ENCODE measurements around the gene ZP2. TPM values are rescaled to one million over a fixed set of nuclear protein-coding genes. Genes with fewer than 3 reads are reported as not detected.

Gene ZP2
- total and polyA plus RNA-seq, 9 of the 15 experiments (the other 6 are each of a cell fraction or from before 2014, with no cell fraction given), result not detected

- TF ChIP-seq MGA (IDR thresholded peaks at IDR 0.05), result peak; percentile 43; the same call in 1 of the 2 replicates
- TF ChIP-seq POLR2G (IDR thresholded peaks at IDR 0.05; ENCODE audit: low read depth, low read length), result peak; percentile 86
- TF ChIP-seq GABPA (tag; conservative IDR thresholded peaks at IDR 0.05; ENCODE audit: low read depth), result peak; percentile 65
- no peak for TF ChIP-seq GTF3C2 (IDR thresholded peaks at IDR 0.05; ENCODE audit: borderline replicate concordance, extremely low read depth, insufficient read length)
- peak; percentile 25; the same call in 1 of the 2 replicates for TF ChIP-seq ARID1B (IDR thresholded peaks at IDR 0.05)
- peak; percentile 18; the same call in 1 of the 2 replicates for TF ChIP-seq NFIC (IDR thresholded peaks at IDR 0.05)
- TF ChIP-seq SUPT5H (IDR thresholded peaks at IDR 0.05), result peak; percentile 59
- no peak for TF ChIP-seq NFRKB (IDR thresholded peaks at IDR 0.05; ENCODE audit: low read depth)
- TF ChIP-seq HNRNPL (IDR thresholded peaks at IDR 0.05; ENCODE audit: low read depth, low read length), result no peak
- no peak for TF ChIP-seq CHD1 (IDR thresholded peaks at IDR 0.05; ENCODE audit: low read length)
- TF ChIP-seq NR4A1 (CRISPR knock-in tag; IDR thresholded peaks at IDR 0.05), result no peak
- TF ChIP-seq NR4A1 (tag; IDR thresholded peaks at IDR 0.05), result no peak
These were observed 52.9 kb downstream of the ZP2 start, which contains the start of gene LDAF1 (continued) for GRCh38 chr16:21158208-21159110.
